ENCODE results near the gene DDX18.

DDX18 gene

DNA sequence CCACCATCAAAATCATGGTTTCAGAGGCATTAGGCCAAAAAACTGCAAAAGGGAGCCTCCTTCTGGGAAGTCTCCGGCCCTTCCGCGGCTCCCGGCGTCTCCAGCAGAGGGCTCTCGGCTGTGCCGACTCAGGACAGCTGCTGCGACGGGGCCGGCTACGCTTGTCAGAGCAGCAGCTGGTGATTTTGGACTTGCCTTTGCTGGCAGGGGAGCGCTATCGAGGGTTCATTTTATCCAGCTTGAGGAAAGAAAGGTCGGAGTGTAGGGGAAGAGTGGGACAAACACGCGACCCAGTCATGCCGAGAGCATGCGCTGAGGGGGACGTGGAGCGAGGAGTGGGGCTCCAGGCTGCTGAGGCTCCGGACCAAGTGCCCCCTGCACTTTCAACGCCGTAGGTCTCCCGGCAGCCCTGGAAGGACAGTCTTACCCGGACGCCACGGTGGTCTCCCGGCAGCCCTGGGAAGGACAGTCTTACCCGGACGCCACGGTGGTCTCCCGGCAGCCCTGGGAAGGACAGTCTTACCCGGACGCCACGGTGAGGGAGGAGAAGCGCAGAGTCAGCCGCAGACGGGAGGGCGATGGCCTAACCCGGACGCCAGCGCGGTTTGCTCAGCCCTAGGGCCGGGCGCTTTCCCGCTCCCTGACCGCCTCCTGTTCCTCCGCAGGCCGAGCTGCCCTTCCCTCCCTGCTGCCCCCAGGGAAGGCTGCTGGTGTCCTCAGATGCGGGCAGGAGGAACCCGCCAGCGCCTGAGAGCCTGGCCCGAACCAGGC is 21.7 kb downstream of the DDX18 start:
- peak; percentile 95 for DNase-seq (ENCODE audit: low read depth)
- peak overlapping the region; percentile 67 for H3K4me3 ChIP-seq (ENCODE audit: low read length)

DNA sequence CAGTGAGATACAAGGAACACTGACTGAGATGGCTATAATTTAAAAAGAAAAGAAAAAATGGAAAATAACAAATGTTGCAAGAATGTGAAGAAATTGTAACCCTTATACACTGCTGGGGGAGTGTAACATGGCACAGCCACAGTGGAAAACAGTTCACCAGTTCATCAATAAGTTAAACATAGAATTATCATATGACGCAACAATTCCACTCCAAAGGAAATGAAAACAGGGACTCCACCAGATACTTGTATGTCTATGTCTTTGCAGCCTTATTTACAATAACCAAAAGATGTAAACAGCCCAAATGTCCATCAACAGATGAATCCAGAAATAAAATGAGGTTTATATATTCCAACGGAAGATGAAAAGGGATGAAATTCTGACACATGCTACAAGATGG is 30.8 kb downstream of the DDX18 start:
- Histone ChIP-seq H3K36me3 (ENCODE audit: control insufficient read depth, insufficient read depth, low read length, severe bottlenecking) (no peaks in the 10 kb centered on the region), H3K9ac (ENCODE audit: low read length) (no peak overlapping the region), H3K27me3 (replicated peaks; ENCODE audit: control insufficient read depth, insufficient read depth, low read length) (peaks cover 17% of the 10 kb centered on the region), H3K9me3 (ENCODE audit: control insufficient read depth, low read length) (peaks cover 5% of the 10 kb centered on the region), H3K4me3 (ENCODE audit: low read length) (no peak overlapping the region), H3K4me1 (ENCODE audit: control insufficient read depth, insufficient read depth, low read length) (peaks cover 19% of the 10 kb centered on the region)
- DNase-seq (ENCODE audit: low read depth): no peak

More for the DNA sequence above, 21.7 kb downstream of the DDX18 start:
- Histone ChIP-seq H3K36me3 (ENCODE audit: control insufficient read depth, insufficient read depth, low read length, severe bottlenecking) (peaks cover 21% of the 10 kb centered on the region), H3K27me3 (replicated peaks; ENCODE audit: control insufficient read depth, insufficient read depth, low read length) (no peaks in the 10 kb centered on the region), H3K4me1 (ENCODE audit: control insufficient read depth, insufficient read depth, low read length) (peaks cover 12% of the 10 kb centered on the region), H3K9me3 (ENCODE audit: control insufficient read depth, low read length) (no peaks in the 10 kb centered on the region), H3K9ac (ENCODE audit: low read length) (peak overlapping the region; percentile 71)

DNA sequence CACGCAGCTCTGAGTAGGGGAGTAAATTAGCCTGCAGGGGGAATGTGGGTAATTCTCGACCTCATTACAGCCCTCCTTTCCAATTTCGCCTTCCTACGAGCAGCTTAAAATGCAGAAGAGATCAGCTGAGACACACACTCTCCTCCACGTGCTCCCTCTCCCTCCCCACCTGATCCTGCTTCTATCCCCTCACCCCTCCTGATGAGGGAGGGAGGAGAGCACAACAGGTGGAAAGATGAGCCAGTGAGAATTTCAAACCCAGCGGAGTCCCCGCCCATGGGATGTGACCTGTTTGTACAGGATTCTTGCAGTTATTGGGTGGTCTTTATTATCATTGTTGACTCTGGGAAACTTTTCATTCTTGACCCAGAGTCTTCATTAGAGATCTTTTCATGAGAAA is 35.5 kb downstream of the DDX18 start:
- no peak for DNase-seq (ENCODE audit: low read depth)
- peaks cover 12% of the 10 kb centered on the region for H3K4me1 ChIP-seq (ENCODE audit: control insufficient read depth, insufficient read depth, low read length)
- peaks cover 5% of the 10 kb centered on the region for H3K9me3 ChIP-seq (ENCODE audit: control insufficient read depth, low read length)
- H3K4me3 ChIP-seq (ENCODE audit: low read length): no peak overlapping the region
- H3K36me3 ChIP-seq (ENCODE audit: control insufficient read depth, insufficient read depth, low read length, severe bottlenecking): no peaks in the 10 kb centered on the region
- no peak overlapping the region for H3K9ac ChIP-seq (ENCODE audit: low read length)
- peaks cover 25% of the 10 kb centered on the region for H3K27me3 ChIP-seq (replicated peaks; ENCODE audit: control insufficient read depth, insufficient read depth, low read length)

DNA sequence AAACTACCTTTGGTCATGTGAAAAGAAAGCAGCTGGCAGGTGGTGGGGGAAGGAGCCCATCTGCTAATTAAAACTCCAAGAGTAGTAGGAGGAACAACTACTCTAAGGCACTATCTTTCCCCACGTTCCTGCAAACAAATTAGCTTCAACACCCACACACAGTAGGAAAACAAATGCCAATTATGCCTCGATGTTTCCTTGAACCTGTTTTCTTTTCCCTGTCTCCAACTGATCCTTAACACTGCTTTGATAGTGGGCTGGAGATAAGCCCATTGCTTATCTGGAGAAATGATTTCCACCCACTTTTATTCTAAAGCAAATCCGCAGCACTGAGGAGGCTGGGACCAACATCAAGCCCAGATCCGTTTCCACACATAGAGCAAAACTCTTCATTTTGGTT is 36.0 kb downstream of the DDX18 start:
- Histone ChIP-seq H3K27me3 (replicated peaks; ENCODE audit: control insufficient read depth, insufficient read depth, low read length) (peaks cover 25% of the 10 kb centered on the region), H3K4me1 (ENCODE audit: control insufficient read depth, insufficient read depth, low read length) (peaks cover 12% of the 10 kb centered on the region), H3K4me3 (ENCODE audit: low read length) (no peak overlapping the region), H3K9me3 (ENCODE audit: control insufficient read depth, low read length) (peaks cover 5% of the 10 kb centered on the region), H3K36me3 (ENCODE audit: control insufficient read depth, insufficient read depth, low read length, severe bottlenecking) (no peaks in the 10 kb centered on the region), H3K9ac (ENCODE audit: low read length) (no peak overlapping the region)
- DNase-seq (ENCODE audit: low read depth): no peak

DNA sequence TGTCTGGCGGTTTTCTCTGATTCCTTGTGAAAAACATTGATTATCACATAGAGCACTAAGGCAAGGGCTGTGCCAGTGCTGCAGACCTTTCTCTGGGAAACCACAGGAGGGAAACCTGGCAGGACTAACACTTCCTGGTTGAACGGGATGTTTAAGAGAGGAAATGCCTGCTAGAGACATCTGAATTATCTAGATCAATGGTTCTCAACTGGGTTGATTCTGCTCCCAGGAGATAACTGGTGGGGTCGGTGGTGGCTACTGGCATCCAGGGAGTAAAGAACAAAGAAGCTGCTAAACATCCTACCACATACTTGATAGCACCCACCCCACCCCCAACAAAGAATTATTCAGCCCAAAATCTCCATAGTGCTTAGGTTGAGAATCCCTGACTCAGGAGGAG is 37.5 kb downstream of the DDX18 start:
- H3K4me3 ChIP-seq (ENCODE audit: low read length): no peak overlapping the region
- peaks cover 18% of the 10 kb centered on the region for H3K4me1 ChIP-seq (ENCODE audit: control insufficient read depth, insufficient read depth, low read length)
- peaks cover 25% of the 10 kb centered on the region for H3K27me3 ChIP-seq (replicated peaks; ENCODE audit: control insufficient read depth, insufficient read depth, low read length)
- no peak for DNase-seq (ENCODE audit: low read depth)
- H3K36me3 ChIP-seq (ENCODE audit: control insufficient read depth, insufficient read depth, low read length, severe bottlenecking): no peaks in the 10 kb centered on the region
- H3K9ac ChIP-seq (ENCODE audit: low read length): no peak overlapping the region
- peaks cover 5% of the 10 kb centered on the region for H3K9me3 ChIP-seq (ENCODE audit: control insufficient read depth, low read length)

DNA sequence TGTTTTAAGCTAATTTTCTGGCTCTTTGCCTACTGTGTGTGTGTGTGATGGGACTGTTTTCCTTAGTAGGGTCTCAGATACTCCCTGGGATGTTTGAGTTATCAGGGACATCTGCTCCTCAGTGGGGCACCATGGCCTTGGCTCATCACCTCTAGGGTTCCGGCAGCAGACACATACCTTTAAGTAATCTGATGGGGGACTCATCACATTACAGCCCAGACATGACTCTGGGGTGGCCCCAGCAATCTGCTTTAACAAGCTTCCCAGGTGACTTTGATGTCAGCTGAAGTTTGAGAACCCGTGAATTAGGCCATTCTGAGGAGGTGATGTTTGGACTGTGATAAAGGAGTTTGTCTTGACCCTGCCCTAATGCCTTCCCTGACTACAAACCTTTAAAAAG is 38.8 kb downstream of the DDX18 start:
- Histone ChIP-seq H3K9me3 (ENCODE audit: control insufficient read depth, low read length) (no peaks in the 10 kb centered on the region), H3K36me3 (ENCODE audit: control insufficient read depth, insufficient read depth, low read length, severe bottlenecking) (no peaks in the 10 kb centered on the region), H3K9ac (ENCODE audit: low read length) (no peak overlapping the region), H3K4me1 (ENCODE audit: control insufficient read depth, insufficient read depth, low read length) (peaks cover 20% of the 10 kb centered on the region), H3K27me3 (replicated peaks; ENCODE audit: control insufficient read depth, insufficient read depth, low read length) (peaks cover 20% of the 10 kb centered on the region), H3K4me3 (ENCODE audit: low read length) (no peak overlapping the region)
- no peak for DNase-seq (ENCODE audit: low read depth)

DNA sequence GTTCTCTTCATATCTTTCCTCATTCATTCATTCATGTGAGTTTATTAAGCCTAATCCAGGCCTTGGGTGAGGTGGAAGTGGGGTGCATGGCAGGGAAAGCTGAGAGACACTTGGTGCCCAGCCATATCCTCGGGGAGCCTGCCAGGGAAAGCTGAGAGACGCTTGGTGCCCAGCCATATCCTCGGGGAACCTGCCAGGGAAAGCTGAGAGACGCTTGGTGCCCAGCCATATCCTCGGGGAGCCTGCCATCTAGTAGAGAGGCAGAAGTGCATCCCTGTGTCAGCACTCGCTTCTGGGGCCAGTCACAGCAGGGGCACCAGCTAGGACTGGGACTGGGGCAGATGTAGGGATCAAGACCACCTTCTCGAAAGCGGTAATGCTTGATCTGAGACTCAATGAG is 39.4 kb downstream of the DDX18 start:
- Histone ChIP-seq H3K4me3 (ENCODE audit: low read length) (no peak overlapping the region), H3K4me1 (ENCODE audit: control insufficient read depth, insufficient read depth, low read length) (peaks cover 20% of the 10 kb centered on the region), H3K9ac (ENCODE audit: low read length) (no peak overlapping the region), H3K27me3 (replicated peaks; ENCODE audit: control insufficient read depth, insufficient read depth, low read length) (peaks cover 18% of the 10 kb centered on the region), H3K9me3 (ENCODE audit: control insufficient read depth, low read length) (no peaks in the 10 kb centered on the region), H3K36me3 (ENCODE audit: control insufficient read depth, insufficient read depth, low read length, severe bottlenecking) (no peaks in the 10 kb centered on the region)
- no peak for DNase-seq (ENCODE audit: low read depth)

DNA sequence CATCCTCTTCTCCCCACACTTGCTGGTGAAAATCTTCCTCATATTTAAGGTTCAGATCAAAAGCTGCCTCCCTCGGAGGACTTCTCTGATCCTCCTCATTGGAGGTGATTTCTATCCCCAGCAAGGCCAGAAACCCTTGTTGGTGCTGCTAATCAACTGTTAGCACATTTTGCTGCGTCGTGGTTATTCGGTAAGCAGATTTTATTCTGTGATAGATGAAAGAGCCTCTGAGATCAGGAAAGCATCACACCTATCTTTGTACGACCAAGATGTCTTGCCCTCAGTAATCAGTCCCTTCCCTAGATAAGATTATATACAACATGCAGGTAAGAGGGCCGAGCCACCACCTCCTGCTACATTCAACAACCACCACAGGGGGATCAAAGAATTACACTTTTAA is 40.1 kb downstream of the DDX18 start:
- Histone ChIP-seq H3K9ac (ENCODE audit: low read length) (no peak overlapping the region), H3K9me3 (ENCODE audit: control insufficient read depth, low read length) (peaks cover 3% of the 10 kb centered on the region), H3K4me1 (ENCODE audit: control insufficient read depth, insufficient read depth, low read length) (peaks cover 20% of the 10 kb centered on the region), H3K27me3 (replicated peaks; ENCODE audit: control insufficient read depth, insufficient read depth, low read length) (peaks cover 15% of the 10 kb centered on the region), H3K36me3 (ENCODE audit: control insufficient read depth, insufficient read depth, low read length, severe bottlenecking) (no peaks in the 10 kb centered on the region), H3K4me3 (ENCODE audit: low read length) (no peak overlapping the region)
- DNase-seq (ENCODE audit: low read depth): no peak

DNA sequence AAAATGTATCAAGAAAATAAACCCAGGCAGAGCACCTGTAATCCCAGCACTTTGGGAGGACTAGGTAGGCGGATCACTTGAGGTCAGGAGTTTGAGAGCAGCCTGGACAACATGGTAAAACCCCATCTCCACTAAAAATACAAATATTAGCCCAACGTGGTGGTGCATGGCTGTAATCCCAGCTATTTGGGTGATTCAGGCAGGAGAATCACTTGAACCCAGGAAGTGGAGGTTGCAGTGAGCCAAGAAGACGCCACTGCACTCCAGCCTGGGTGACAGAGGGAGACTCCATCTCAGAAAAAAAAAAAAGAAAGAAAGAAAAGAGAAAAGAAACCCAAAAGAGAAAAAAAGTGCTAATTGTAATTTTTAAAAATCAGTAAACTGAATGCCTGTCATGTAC is 41.4 kb downstream of the DDX18 start:
- H3K4me1 ChIP-seq (ENCODE audit: control insufficient read depth, insufficient read depth, low read length): peaks cover 20% of the 10 kb centered on the region

DNA sequence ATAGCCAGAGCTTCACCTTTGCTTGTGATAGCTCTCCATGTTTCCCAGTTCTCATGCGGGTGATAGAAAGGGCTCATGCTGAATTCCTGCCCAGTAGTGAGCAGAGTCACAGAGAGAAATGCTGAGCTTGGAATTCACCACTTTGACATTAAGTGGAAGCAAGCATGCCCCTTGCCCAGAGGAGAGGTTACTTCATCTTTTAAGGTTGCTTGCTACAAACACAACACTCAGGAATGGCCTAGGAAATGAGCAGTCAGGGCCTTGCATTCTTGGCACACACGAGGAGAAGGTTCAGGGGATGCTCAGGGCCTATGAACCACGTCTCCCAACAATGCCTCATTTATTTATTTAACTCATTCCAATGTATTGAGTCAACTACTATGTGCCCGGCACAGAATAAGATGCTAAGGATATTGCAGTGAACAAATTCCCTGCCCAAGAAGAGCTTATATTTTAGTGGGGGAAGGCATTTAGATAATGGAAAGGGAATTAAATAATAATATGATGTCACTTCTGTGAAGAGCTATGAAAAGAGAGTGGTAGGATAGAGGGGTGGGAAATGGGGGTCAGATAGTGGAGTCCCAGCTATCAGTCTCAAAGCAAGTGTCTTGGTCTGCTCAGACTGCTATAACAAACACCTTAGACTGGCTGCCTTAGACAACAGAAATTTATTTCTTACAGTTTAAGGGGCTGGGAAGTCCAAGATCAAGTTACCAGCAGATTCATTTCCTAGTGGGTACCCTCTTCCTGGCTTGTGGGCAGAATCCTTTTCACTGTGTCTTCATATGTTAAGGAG is 42.1 kb downstream of the DDX18 start:
- peak; percentile 78 for DNase-seq (ENCODE audit: low read depth)
- H3K9ac ChIP-seq (ENCODE audit: low read length): peak overlapping the region; percentile 68
- H3K4me3 ChIP-seq (ENCODE audit: low read length): no peak overlapping the region
- H3K27me3 ChIP-seq (replicated peaks; ENCODE audit: control insufficient read depth, insufficient read depth, low read length): peaks cover 9% of the 10 kb centered on the region
- H3K4me1 ChIP-seq (ENCODE audit: control insufficient read depth, insufficient read depth, low read length): peaks cover 20% of the 10 kb centered on the region
- no peaks in the 10 kb centered on the region for H3K36me3 ChIP-seq (ENCODE audit: control insufficient read depth, insufficient read depth, low read length, severe bottlenecking)
- peaks cover 5% of the 10 kb centered on the region for H3K9me3 ChIP-seq (ENCODE audit: control insufficient read depth, low read length)

More for the DNA sequence above, 41.4 kb downstream of the DDX18 start:
- H3K4me3 ChIP-seq (ENCODE audit: low read length): no peak overlapping the region
- no peaks in the 10 kb centered on the region for H3K36me3 ChIP-seq (ENCODE audit: control insufficient read depth, insufficient read depth, low read length, severe bottlenecking)
- H3K27me3 ChIP-seq (replicated peaks; ENCODE audit: control insufficient read depth, insufficient read depth, low read length): peaks cover 11% of the 10 kb centered on the region
- no peak for DNase-seq (ENCODE audit: low read depth)
- H3K9ac ChIP-seq (ENCODE audit: low read length): peak overlapping the region; percentile 68
- peaks cover 5% of the 10 kb centered on the region for H3K9me3 ChIP-seq (ENCODE audit: control insufficient read depth, low read length)

DNA sequence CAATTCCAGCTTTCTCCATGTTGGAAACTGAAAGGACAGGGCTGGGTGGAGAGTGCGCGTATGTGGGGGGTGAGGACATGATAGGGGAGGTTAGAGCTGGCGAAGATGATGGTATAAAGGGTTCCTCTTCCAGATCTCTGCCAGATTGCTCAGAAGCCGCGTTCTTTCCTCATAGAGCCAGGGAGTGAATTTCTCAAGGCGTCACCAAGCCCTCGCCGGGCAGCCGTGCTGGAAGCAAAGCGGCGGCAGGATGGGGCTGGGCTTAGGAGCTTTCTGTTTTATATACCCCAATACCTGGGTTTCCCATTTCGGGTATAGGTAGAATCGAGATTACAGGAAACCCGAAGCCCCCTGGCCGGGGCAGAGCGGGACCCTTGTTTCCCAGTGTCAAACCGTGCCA is 43.8 kb downstream of the DDX18 start:
- H3K36me3 ChIP-seq (ENCODE audit: control insufficient read depth, insufficient read depth, low read length, severe bottlenecking): no peaks in the 10 kb centered on the region
- H3K27me3 ChIP-seq (replicated peaks; ENCODE audit: control insufficient read depth, insufficient read depth, low read length): peaks cover 9% of the 10 kb centered on the region
- H3K4me3 ChIP-seq (ENCODE audit: low read length): no peak overlapping the region
- H3K9me3 ChIP-seq (ENCODE audit: control insufficient read depth, low read length): peaks cover 8% of the 10 kb centered on the region
- no peak overlapping the region for H3K9ac ChIP-seq (ENCODE audit: low read length)
- no peak for DNase-seq (ENCODE audit: low read depth)
- H3K4me1 ChIP-seq (ENCODE audit: control insufficient read depth, insufficient read depth, low read length): peaks cover 20% of the 10 kb centered on the region

All from adipocyte (in vitro differentiated cells).